NCI-H2196 (cell line): Measurements from ENCODE around the gene CACNA1H.

Experiments used
- DNase-seq: peaks from one replicate; lab custom pipeline; 2025; ENCODE audit not compliant: unreplicated experiment; lab: John Stamatoyannopoulos, UW

Gene CACNA1H

GRCh38 chr16:1171001-1171400, 18.1 kb downstream of the CACNA1H start:
- no peak for DNase-seq

- DNase-seq: no peak
Observed at GRCh38 chr16:1171854-1172428, 19.0 kb downstream of the CACNA1H start.

- no peak for DNase-seq
Observed at GRCh38 chr16:1172651-1173050, 19.7 kb downstream of the CACNA1H start.

- no peak for DNase-seq
Observed at GRCh38 chr16:1173788-1174451, 21.0 kb downstream of the CACNA1H start.

GRCh38 chr16:1174477-1175357, 21.8 kb downstream of the CACNA1H start:
- no peak for DNase-seq

- no peak for DNase-seq
Observed at GRCh38 chr16:1175566-1176279, 22.8 kb downstream of the CACNA1H start.

- no peak for DNase-seq
Observed at GRCh38 chr16:1176280-1176897, 23.5 kb downstream of the CACNA1H start.

GRCh38 chr16:1177053-1177452, 24.1 kb downstream of the CACNA1H start:
- DNase-seq: no peak

- DNase-seq: no peak
Observed at GRCh38 chr16:1177750-1178149, 24.8 kb downstream of the CACNA1H start.

GRCh38 chr16:1178295-1178910, 25.5 kb downstream of the CACNA1H start:
- no peak for DNase-seq

- DNase-seq: no peak
Observed at GRCh38 chr16:1180549-1181403, 27.9 kb downstream of the CACNA1H start.

- DNase-seq: no peak
Observed at GRCh38 chr16:1181404-1182315, 28.8 kb downstream of the CACNA1H start.

GRCh38 chr16:1182316-1182671, 29.4 kb downstream of the CACNA1H start:
- DNase-seq: peak; percentile 63

GRCh38 chr16:1182950-1183907, 30.3 kb downstream of the CACNA1H start:
- DNase-seq: peak; percentile 81

- DNase-seq: peak; percentile 31
Observed at GRCh38 chr16:1184156-1184868, 31.4 kb downstream of the CACNA1H start.

- DNase-seq: no peak
Observed at GRCh38 chr16:1184980-1185379, 32.1 kb downstream of the CACNA1H start.
